HG02642 (cell line): ENCODE results near the gene MSANTD4.
"Not testable (repeated sequence)": the region's sequence is repeated elsewhere in the genome, so short reads cannot be mapped to it uniquely, and the experiment has no call there.

Experiments
- ATAC-seq: cut with Tn5 transposase; IDR thresholded peaks from one replicate; pipeline ENCODE4 v1.9.1; 2021; ENCODE audit warnings: mild to moderate bottlenecking; ENCODE audit not compliant: unreplicated experiment, poor library complexity

The MSANTD4 gene

DNA sequence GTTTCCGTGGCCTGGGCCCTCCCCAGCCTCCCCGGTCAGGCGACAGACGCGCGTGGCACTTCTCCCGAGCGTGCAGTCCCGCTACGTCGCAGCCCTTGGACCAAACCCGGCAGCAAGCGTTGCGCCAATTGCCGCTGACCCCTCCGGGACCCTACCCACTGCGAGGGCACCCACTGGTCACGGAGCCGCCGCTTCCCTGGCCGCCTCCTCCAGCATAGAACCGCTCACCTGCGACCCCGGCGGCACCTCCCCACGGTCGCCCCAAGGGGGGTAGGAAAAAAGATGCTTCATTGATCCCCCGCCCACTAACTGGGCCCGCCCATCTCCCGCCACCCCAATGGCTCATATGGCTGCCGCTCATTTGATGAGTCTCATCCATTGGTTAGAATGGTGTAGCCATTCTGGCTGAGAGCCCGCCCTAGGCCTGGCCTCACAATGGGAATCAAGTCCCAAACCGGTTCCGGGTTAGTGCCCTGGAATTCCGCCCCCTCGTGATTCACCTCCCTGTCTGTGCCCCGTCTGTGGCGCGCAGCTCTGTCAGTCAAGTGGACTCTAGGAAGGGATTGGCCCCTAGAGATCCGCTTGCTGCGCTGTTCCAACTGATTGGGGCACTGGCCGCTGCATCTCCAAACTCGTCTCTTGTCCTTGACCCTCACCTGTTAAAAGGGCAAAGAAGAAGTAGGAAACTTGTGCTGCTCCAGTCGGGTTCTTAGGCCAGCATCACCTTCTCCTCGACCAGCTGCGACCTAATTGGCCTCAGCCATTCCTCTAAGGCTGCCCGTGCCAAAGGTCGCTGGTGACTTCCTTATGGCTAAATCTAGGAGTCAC, at the start of gene MSANTD4:
TSS of gene MSANTD4 (minus strand) at position 274 of the 828 bp plus-strand sequence. CDS start 11,323 bp downstream, outside the sequence.
- peak; percentile 99 for ATAC-seq

GRCh38 chr11:106070606-106071005, 48.6 kb upstream of the MSANTD4 start:
- ATAC-seq, result no peak

DNA sequence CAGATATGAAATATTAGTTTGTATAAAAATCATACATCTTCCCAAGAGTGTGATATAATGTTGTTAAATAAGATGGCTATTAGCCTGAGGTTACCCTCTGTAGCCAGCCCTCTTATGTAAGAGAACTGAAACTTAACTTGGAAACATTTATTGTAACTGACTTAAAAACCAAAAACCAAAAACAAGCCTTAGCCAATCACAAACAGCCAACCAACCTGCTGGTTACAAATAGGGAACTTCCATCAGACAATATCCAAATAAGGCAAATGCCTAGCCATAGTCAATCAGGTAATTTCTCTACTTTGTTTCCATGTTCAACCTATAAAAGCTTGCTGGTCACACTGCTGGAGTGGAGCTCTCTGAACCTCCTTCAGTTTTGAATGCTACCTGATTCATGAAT, 41.0 kb upstream of the MSANTD4 start:
- peak; percentile 60 for ATAC-seq

DNA sequence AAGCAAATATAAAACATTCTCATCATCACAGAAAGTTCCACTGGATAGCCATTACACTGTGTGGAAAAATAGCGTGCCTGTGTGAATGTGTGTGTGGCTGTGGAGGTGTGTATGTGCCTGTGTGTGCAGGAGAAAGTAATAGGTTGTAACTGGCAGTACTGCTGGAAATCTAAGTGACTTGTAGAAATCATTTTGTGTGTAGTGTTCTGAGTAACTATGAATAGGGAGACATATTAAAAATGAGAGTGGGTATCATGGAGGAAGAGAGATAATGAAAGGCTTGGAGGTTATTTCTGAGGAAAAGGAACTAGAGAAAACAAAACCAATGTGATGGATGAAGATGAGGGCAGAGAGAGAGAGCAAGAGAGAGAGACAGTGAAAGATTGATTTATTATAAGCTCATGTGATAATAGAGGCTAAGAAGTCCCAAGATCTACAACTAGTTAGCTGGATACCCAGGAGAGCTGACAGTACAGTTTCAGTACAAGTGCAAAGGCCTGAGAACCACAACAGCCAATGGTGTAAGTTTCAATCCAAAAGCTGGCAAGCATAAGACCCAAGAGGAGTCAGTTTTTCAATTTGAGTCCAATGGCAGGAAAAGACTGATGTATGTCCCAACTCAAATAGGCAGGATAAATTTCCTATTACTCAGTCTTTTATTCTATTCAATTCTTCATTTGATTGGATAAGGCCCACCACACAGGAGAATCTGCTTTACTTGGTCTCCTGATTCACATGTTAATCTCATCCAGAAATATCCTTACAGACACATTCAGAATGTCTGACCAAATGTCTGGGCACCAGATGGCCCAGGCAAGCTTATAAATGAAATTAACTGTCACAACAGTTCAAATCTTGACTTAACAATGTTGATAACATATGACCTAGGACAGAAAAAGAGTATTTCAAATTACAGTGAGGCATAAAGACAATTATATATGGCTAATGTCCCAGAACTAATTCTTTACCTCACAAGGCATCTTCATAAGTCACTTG, 40.2 kb upstream of the MSANTD4 start:
- ATAC-seq, result no peak

- ATAC-seq, result no peak
Measured at GRCh38 chr11:106061249-106061784, 39.3 kb upstream of the MSANTD4 start.

- no peak for ATAC-seq
Measured at GRCh38 chr11:106059617-106060016, 37.6 kb upstream of the MSANTD4 start.

DNA sequence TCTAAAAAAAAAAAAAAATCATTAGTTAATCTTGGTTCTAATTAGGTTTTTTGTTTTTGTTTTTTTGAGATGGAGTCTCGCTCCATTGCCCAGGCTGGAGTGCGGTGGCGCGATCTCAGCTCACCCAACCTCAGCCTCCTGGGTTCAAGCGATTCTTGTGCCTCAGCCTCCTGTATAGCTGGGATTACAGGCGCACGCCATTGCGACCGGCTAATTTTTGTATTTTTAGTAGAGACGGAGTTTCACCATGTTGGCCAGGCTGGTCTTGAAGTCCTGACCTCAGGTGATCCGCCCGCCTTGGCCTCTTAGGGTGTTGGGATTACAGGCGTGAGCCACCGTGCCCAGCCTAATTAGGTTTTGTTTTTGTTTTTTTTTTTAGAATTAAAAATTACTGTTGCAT, 36.3 kb upstream of the MSANTD4 start:
- ATAC-seq, result not testable (repeated sequence)

- ATAC-seq, result no peak
Measured at GRCh38 chr11:106051103-106051502, 29.1 kb upstream of the MSANTD4 start.

DNA sequence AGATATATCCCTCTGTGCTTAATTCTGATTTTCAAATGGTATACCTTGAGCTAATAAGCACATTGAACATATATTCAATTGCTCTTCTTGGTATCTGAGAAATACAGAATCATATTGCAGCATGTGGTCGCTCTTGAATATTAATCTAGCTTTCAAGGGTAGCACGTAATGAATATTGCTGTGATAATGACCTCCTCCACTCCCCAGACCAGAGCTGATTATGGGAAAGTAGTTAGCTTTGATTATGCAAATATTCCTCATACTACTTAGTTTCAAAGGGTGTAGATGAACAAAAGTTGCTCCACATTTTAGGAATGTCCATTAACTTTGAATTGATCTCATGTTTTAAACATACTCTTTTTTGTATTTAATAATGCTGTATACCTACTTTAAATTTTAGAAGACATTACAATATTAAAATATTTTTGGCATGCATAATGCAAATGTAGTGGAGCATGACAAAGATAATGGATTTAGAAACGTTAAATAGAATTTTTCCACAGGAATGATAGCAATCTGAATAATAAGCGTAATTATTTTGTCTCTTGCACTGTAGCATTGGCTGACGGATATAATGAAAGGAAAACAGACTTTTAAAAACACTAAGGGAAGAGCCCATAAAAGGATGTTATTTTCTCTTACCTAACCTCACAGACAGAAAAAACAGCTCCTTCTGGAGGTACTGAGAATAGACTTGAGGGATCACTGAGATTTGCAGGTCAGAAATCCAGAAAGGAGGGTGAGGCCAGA, 27.9 kb upstream of the MSANTD4 start:
- no peak for ATAC-seq

DNA sequence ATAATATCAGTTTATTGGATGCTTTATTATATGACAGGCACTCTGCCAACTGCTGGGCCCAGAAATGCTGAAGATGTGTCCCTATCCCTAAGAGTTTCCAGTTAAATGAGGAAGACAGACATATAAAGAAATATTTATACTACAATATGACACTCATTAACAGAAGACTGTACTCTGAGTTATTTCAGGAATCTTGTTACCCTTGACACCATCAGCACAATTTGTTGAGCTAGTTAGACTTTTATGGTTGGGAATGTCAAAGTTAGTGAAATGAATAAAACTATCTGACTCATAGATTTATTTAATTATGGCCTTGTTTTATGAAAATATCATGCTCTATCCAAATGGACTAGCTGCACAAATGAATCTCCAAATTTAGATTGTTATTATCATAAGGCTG, 25.6 kb upstream of the MSANTD4 start:
- no peak for ATAC-seq

GRCh38 chr11:106043540-106043939, 21.5 kb upstream of the MSANTD4 start:
- no peak for ATAC-seq

DNA sequence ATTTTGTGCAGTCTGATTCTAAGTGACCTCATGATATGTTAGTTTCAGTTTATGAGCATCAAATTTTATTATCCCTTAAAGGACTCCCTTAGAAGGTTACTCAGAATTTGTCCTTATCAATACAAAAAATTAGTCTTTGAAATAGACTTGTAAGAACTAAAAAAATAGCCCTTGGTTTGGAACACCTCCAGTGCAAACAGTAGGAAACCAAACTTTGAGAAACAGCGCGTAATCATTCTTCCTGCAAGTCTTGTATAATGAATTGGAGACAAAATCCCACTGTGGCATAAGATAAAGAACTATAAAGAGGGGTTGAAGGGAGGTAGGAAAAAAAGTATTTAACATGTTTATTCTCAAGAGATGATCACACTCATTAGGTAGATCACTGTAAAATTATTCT, 10.8 kb upstream of the MSANTD4 start:
- ATAC-seq, result no peak

- ATAC-seq, result no peak
Measured at GRCh38 chr11:106031936-106032335, 9.9 kb upstream of the MSANTD4 start.

DNA sequence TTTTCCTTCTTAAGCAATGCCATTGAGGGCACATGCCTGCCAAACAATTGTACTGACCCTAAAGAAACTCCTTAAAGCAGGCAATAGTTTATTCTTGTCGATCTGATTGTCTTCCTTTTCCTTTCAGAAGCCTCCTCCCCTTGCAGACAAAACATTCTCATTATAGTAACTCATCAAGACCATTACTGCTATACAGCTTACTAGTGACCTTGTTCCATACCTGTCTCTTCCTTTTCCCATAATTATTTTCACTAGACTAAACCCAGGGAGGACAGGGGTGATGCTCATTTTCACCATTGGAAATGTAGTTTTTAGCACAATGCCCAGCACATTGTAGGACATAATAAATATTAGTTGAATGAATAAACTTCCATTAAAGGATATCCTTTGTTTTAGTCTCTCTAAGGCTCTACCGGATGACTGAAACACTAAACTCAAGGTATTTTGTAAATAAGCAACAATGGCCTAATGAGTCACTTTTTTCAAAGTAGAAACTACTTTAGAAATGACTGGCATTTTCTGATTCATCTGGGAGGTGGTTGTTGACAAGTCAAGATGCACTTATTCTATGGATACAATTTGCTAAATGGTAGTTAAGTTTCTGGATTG, 9.3 kb upstream of the MSANTD4 start:
- no peak for ATAC-seq

- ATAC-seq, result no peak
Measured at GRCh38 chr11:106030609-106031008, 8.6 kb upstream of the MSANTD4 start.

DNA sequence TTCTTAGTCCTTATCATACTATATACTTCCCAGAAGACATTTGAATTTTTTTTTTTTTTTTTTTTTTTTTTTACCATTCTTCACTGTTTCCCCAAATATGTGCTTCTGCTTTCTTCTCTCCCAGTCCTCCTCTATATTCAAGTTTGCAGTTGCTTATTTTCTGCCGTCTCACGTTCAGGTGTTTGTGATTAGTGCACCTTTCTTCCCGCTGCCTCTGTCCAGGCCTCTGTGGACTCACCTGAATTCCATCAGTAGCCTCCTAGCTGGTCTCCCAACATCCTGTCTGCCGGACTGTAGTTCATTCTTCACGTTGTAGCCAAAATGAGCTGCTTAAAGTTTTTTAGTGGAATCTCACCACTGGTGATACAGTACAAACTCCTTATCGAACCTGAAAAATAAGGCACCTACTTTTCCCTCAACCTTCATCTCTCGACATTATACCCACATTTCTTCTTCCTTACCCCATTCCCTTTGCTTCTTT, 795 bp upstream of the MSANTD4 start:
- no peak for ATAC-seq

DNA sequence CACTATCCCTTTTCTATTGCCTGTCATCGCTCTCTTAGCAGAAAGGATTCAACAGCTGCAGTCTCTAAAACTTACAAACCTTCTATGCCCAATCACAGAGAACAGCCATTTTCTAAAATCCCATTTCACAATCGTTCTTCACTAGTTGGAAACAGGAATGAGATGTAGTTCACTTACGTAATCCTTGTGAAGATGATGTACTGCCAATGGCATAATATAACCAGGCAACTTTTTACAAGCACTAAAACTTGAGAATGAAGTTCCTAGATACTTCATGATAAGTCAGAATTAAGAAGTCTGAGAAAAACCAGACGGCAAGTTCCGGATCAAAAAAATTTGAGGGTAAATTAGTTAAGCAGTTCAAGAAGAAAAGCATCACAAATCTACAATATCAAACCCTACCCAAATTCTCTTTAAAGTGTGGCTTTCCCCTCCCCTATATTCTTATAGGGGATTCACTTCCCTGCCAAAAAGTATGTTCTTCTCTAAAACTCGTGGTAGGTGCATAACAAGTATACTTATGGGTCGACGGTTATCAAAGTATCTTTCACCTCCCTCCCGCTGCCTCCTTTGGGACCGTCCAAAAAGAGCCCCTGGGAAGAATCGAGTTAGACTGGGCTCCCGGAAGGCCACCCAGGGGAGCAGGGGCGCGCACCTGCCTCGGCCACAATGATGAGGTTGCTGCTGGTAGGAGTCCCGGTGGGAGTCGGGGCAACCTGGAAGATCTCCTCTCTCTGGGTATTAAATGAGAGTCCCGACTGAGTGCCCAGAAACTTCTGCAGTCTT, 666 bp downstream of the MSANTD4 start:
- peak; percentile 20 for ATAC-seq

GRCh38 chr11:106017093-106017492, 4.9 kb downstream of the MSANTD4 start:
- ATAC-seq, result no peak

DNA sequence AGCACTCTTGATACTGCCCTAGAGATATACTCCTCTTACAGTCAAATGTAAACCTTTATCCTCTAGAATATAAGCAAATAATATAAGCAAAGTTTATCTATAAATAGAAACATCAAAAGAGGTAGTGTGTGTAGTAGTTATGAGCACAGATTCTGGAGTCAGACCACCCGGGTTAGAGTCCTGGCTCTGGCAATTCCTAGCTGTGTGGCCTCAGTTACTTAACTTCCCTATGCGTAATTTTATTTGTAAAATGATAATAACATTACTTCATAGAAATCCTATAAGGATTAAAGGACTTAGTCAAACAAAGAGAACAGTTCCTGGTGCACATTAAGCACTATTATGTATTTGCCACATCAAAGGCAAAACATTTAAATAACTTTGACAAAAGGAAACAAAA, 7.0 kb downstream of the MSANTD4 start:
- ATAC-seq, result no peak
